IPS-NIHi7 (cell line): ENCODE data around the gene ZNF575.
"Not testable (repeated sequence)": the region's sequence is repeated elsewhere in the genome, so short reads cannot be mapped to it uniquely, and the experiment has no call there.

Source experiments
- DNase-seq: peaks from one replicate; pipeline ENCODE4 v3.0.0; 2012; ENCODE audit warnings: mixed read lengths; ENCODE audit errors: extremely low spot score

ZNF575 gene

GRCh38 chr19:43541920-43542650, 9.1 kb downstream of the ZNF575 start:
- no peak for DNase-seq

- DNase-seq, result no peak
Observed at GRCh38 chr19:43544077-43544476, 11.1 kb downstream of the ZNF575 start.

GRCh38 chr19:43545276-43545675, 12.3 kb downstream of the ZNF575 start:
- no peak for DNase-seq

- DNase-seq, result no peak
Observed at GRCh38 chr19:43545981-43546380, 13.0 kb downstream of the ZNF575 start.

- no peak for DNase-seq
Observed at GRCh38 chr19:43546581-43546980, 13.6 kb downstream of the ZNF575 start.

- not testable (repeated sequence) for DNase-seq
Observed at GRCh38 chr19:43547926-43548325, 14.9 kb downstream of the ZNF575 start.

- DNase-seq, result no peak
Observed at GRCh38 chr19:43548706-43549105, 15.7 kb downstream of the ZNF575 start.

- DNase-seq, result no peak
Observed at GRCh38 chr19:43551399-43552197, 18.6 kb downstream of the ZNF575 start.

- no peak for DNase-seq
Observed at GRCh38 chr19:43552198-43552450, 19.1 kb downstream of the ZNF575 start.

GRCh38 chr19:43552616-43553015, 19.6 kb downstream of the ZNF575 start:
- no peak for DNase-seq

- DNase-seq, result no peak
Observed at GRCh38 chr19:43553656-43554055, 20.7 kb downstream of the ZNF575 start.

GRCh38 chr19:43554317-43554895, 21.4 kb downstream of the ZNF575 start:
- DNase-seq, result no peak

GRCh38 chr19:43555185-43555770, 22.3 kb downstream of the ZNF575 start:
- DNase-seq, result peak; percentile 92

- DNase-seq, result peak; percentile 51
Observed at GRCh38 chr19:43560687-43561086, 27.7 kb downstream of the ZNF575 start.

- no peak for DNase-seq
Observed at GRCh38 chr19:43561139-43561970, 28.4 kb downstream of the ZNF575 start.

GRCh38 chr19:43562226-43562697, 29.3 kb downstream of the ZNF575 start:
- no peak for DNase-seq

- no peak for DNase-seq
Observed at GRCh38 chr19:43562698-43563241, 29.8 kb downstream of the ZNF575 start.

GRCh38 chr19:43563816-43564457, 30.9 kb downstream of the ZNF575 start:
- DNase-seq, result no peak

GRCh38 chr19:43564800-43565199, 31.8 kb downstream of the ZNF575 start:
- no peak for DNase-seq

GRCh38 chr19:43569657-43570056, 36.7 kb downstream of the ZNF575 start:
- no peak for DNase-seq
